HL-60 (cell line): ENCODE data around the gene BCAS3.

ENCODE experiments used
- CTCF ChIP-seq: IDR thresholded peaks from one replicate; pipeline ENCODE4 v1.5.1; 2011; ENCODE audit warnings: low read length, control low read depth, inconsistent platforms; ENCODE audit not compliant: insufficient read depth
- POLR2AphosphoS5 ChIP-seq: IDR thresholded peaks from 2 replicates; pipeline ENCODE4 v1.6.1; 2012; ENCODE audit warnings: low read depth
- SPI1 ChIP-seq: IDR thresholded peaks from 2 replicates; pipeline ENCODE4 v1.6.1; 2012; ENCODE audit warnings: low read depth, mild to moderate bottlenecking, borderline replicate concordance

GRCh38 chr17:60802377-60802776 lies 124.7 kb downstream of the BCAS3 start:
- TF ChIP-seq CTCF = no peak
- no peak for TF ChIP-seq POLR2AphosphoS5
- TF ChIP-seq SPI1 = no peak
